Measurements from ENCODE around the gene PRR15. TPM values are rescaled to one million over a fixed set of nuclear protein-coding genes. Genes with fewer than 3 reads are reported as not detected.

PRR15 gene
- total RNA-seq, 3 donors from 2014 or later (not counting 1 experiment from before 2014, with no cell fraction given) = not detected

DNA sequence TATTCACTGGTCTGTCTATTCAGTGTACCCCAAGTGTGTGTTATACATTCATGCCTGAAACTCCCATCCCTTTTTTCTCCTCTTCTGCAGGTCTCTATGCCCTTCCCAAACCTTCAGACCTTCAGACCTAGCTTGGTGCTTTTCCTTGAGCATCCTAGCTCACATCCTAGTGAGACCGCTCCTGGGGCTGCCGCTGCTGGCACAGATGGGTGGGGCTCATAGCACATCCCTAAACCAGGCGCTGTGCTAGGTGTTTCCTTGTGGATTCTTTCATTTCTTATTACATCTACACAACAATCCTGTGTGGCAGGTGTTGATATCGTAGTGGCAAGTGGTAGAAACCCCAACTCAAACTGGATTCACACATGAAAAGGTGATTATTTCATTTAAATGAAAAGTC lies 43.2 kb downstream of the PRR15 start:
- Histone ChIP-seq H3K27me3 (ENCODE audit: control insufficient read depth, insufficient read depth, low read length) (no peaks in the 10 kb centered on the region), H3K4me3 (ENCODE audit: low read length) (no peak overlapping the region), H3K9me3 (ENCODE audit: control insufficient read depth, insufficient read depth, low read length) (no peaks in the 10 kb centered on the region), H3K36me3 (ENCODE audit: control insufficient read depth, insufficient read depth, low read length) (no peaks in the 10 kb centered on the region), H3K4me1 (ENCODE audit: control insufficient read depth, insufficient read depth, low read length) (no peaks in the 10 kb centered on the region), H3K27ac (ENCODE audit: low read length) (no peak overlapping the region)
- ATAC-seq (no peak), DNase-seq (no peak)
- intact Hi-C loops (cut with micrococcal nuclease) = no loop called here
- Mint-ChIP-seq H3K27me3 (ENCODE audit: low read depth in 2 of 2) (peaks cover 13 to 15% of the 10 kb centered on the region in 2 donors), H3K36me3 (no peaks in the 10 kb centered on the region), H3K9me3 (peaks cover 0 to 2% of the 10 kb centered on the region in 2 donors), H3K4me1 (no peaks in the 10 kb centered on the region), H3K27ac (no peak overlapping the region), H3K4me3 (no peak overlapping the region)
- TF ChIP-seq, protein P1, sequence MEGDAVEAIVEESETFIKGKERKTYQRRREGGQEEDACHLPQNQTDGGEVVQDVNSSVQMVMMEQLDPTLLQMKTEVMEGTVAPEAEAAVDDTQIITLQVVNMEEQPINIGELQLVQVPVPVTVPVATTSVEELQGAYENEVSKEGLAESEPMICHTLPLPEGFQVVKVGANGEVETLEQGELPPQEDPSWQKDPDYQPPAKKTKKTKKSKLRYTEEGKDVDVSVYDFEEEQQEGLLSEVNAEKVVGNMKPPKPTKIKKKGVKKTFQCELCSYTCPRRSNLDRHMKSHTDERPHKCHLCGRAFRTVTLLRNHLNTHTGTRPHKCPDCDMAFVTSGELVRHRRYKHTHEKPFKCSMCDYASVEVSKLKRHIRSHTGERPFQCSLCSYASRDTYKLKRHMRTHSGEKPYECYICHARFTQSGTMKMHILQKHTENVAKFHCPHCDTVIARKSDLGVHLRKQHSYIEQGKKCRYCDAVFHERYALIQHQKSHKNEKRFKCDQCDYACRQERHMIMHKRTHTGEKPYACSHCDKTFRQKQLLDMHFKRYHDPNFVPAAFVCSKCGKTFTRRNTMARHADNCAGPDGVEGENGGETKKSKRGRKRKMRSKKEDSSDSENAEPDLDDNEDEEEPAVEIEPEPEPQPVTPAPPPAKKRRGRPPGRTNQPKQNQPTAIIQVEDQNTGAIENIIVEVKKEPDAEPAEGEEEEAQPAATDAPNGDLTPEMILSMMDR (IDR thresholded peaks at IDR 0.05) = no peak
- 100% methylated on average over 2 of the region's 4 CpGs for WGBS (ENCODE audit: insufficient coverage)

GRCh38 chr7:29607259-29607658 lies 43.6 kb downstream of the PRR15 start:
- TF ChIP-seq, protein P1 (IDR thresholded peaks at IDR 0.05) = no peak
- H3K4me3 Mint-ChIP-seq = no peak overlapping the region
- H3K4me1 Mint-ChIP-seq = no peaks in the 10 kb centered on the region
- H3K27me3 Mint-ChIP-seq (ENCODE audit: low read depth in 2 of 2) = peaks cover 15 to 19% of the 10 kb centered on the region in 2 donors
- 91% methylated on average over 4 of the region's 4 CpGs for WGBS (ENCODE audit: insufficient coverage)
- ATAC-seq (no peak), DNase-seq (no peak)
- H3K27ac Mint-ChIP-seq = no peak overlapping the region
- H3K9me3 ChIP-seq (ENCODE audit: control insufficient read depth, insufficient read depth, low read length) = no peaks in the 10 kb centered on the region
- H3K4me3 ChIP-seq (ENCODE audit: low read length) = no peak overlapping the region
- H3K9me3 Mint-ChIP-seq = peaks cover 0 to 2% of the 10 kb centered on the region in 2 donors
- no peaks in the 10 kb centered on the region for H3K36me3 ChIP-seq (ENCODE audit: control insufficient read depth, insufficient read depth, low read length)
- intact Hi-C loops (cut with micrococcal nuclease) = no loop called here
- no peaks in the 10 kb centered on the region for H3K27me3 ChIP-seq (ENCODE audit: control insufficient read depth, insufficient read depth, low read length)
- no peaks in the 10 kb centered on the region for H3K4me1 ChIP-seq (ENCODE audit: control insufficient read depth, insufficient read depth, low read length)
- H3K27ac ChIP-seq (ENCODE audit: low read length) = no peak overlapping the region
- H3K36me3 Mint-ChIP-seq = no peaks in the 10 kb centered on the region

DNA sequence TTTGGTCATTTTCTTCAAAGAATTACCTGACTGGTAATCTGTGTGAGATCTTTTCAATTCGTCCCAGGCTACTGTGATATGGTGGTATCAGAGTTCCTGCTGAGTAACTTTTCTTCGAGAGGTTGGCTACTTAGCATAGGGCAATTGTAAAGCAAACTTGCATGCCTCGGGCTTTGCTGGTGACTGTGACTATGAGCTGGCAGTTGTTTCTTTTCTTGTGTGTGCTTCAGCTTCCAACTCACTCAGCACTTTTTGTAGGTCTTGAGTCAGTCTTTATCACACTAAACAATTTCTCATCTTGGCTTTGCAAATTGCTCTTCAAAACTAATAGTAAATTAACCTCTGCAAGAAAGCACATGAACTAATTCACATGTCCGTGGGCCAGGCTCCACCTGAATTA lies 44.3 kb downstream of the PRR15 start:
- 74% methylated on average over 4 of the region's 4 CpGs for WGBS (ENCODE audit: insufficient coverage)
- H3K27ac ChIP-seq (ENCODE audit: low read length) = no peak overlapping the region
- TF ChIP-seq, protein P1 (IDR thresholded peaks at IDR 0.05) = no peak
- no peak overlapping the region for H3K4me3 Mint-ChIP-seq
- no peaks in the 10 kb centered on the region for H3K9me3 ChIP-seq (ENCODE audit: control insufficient read depth, insufficient read depth, low read length)
- no peak overlapping the region for H3K4me3 ChIP-seq (ENCODE audit: low read length)
- intact Hi-C loops (cut with micrococcal nuclease) = no loop called here
- H3K4me1 Mint-ChIP-seq = no peaks in the 10 kb centered on the region
- no peaks in the 10 kb centered on the region for H3K4me1 ChIP-seq (ENCODE audit: control insufficient read depth, insufficient read depth, low read length)
- no peaks in the 10 kb centered on the region for H3K36me3 ChIP-seq (ENCODE audit: control insufficient read depth, insufficient read depth, low read length)
- no peaks in the 10 kb centered on the region for H3K36me3 Mint-ChIP-seq
- DNase-seq = no peak
- ATAC-seq = no peak
- H3K27me3 Mint-ChIP-seq (ENCODE audit: low read depth in 2 of 2) = peaks cover 15 to 19% of the 10 kb centered on the region in 2 donors
- H3K27ac Mint-ChIP-seq = no peak overlapping the region
- peaks cover 0 to 2% of the 10 kb centered on the region in 2 donors for H3K9me3 Mint-ChIP-seq
- no peaks in the 10 kb centered on the region for H3K27me3 ChIP-seq (ENCODE audit: control insufficient read depth, insufficient read depth, low read length)
